ENCODE data around the gene OR10A3. TPM values are rescaled to one million over a fixed set of nuclear protein-coding genes. Genes with fewer than 3 reads are reported as not detected.

Gene OR10A3
- total RNA-seq, 1 donor from 2014 or later = not detected

DNA sequence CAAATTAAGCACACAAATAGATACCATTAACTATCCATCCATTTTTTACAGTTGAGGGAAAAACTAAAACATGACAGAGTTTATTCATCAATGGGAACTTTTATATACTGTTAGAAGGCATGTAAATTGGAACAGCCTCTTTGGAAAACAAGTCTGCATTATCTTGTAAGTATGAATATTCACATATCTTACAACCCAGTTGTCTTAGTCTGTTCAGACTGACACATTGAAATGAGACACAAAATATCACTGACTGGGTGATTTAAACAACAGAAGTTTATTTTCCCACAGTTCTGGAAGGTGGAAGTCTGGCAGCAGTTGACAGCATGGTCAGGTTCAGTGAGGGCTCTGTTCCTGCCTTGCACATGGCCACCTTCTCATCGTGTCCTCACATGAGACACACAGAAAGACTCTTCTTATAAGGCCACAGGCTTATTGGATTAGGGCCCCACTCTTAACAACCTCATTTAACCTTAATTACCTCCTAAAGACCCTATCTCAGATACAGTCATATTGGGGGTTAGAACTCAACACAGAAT lies 40.2 kb upstream of the OR10A3 start:
- Histone ChIP-seq H3K27ac (no peak overlapping the region), H3K9me3 (no peaks in the 10 kb centered on the region), H3K4me3 (no peak overlapping the region), H3K27me3 (no peaks in the 10 kb centered on the region), H3K4me1 (peaks cover 0 to 8% of the 10 kb centered on the region in 2 donors), H3K36me3 (no peaks in the 10 kb centered on the region)
- no peak for DNase-seq (ENCODE audit: low spot score in 2 of 2)
- intact Hi-C loops (cut with DNase I) = loop anchor here (10.0 kb wide), 1 partner anchor 1377 kb away; the partner anchor contains the start of genes ILK and RRP8
- TF ChIP-seq, protein P1, sequence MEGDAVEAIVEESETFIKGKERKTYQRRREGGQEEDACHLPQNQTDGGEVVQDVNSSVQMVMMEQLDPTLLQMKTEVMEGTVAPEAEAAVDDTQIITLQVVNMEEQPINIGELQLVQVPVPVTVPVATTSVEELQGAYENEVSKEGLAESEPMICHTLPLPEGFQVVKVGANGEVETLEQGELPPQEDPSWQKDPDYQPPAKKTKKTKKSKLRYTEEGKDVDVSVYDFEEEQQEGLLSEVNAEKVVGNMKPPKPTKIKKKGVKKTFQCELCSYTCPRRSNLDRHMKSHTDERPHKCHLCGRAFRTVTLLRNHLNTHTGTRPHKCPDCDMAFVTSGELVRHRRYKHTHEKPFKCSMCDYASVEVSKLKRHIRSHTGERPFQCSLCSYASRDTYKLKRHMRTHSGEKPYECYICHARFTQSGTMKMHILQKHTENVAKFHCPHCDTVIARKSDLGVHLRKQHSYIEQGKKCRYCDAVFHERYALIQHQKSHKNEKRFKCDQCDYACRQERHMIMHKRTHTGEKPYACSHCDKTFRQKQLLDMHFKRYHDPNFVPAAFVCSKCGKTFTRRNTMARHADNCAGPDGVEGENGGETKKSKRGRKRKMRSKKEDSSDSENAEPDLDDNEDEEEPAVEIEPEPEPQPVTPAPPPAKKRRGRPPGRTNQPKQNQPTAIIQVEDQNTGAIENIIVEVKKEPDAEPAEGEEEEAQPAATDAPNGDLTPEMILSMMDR (IDR thresholded peaks at IDR 0.05) = no peak

- intact Hi-C loops (cut with DNase I) = no loop called here
- no peak for DNase-seq (ENCODE audit: low spot score in 2 of 2)
- Histone ChIP-seq H3K4me1 (peaks cover 0 to 6% of the 10 kb centered on the region in 2 donors), H3K27ac (no peak overlapping the region), H3K4me3 (no peak overlapping the region), H3K9me3 (no peaks in the 10 kb centered on the region), H3K36me3 (no peaks in the 10 kb centered on the region), H3K27me3 (no peaks in the 10 kb centered on the region)
- TF ChIP-seq, protein P1 (IDR thresholded peaks at IDR 0.05) = no peak
Observed at GRCh38 chr11:7977232-7977917, 35.9 kb upstream of the OR10A3 start.

- intact Hi-C loops (cut with DNase I) = no loop called here
- Histone ChIP-seq H3K9me3 (no peaks in the 10 kb centered on the region), H3K4me1 (peaks cover 0 to 6% of the 10 kb centered on the region in 2 donors), H3K4me3 (no peak overlapping the region), H3K27ac (no peak overlapping the region), H3K36me3 (no peaks in the 10 kb centered on the region), H3K27me3 (no peaks in the 10 kb centered on the region)
- DNase-seq (ENCODE audit: low spot score in 2 of 2) = no peak
- TF ChIP-seq, protein P1 (IDR thresholded peaks at IDR 0.05) = no peak
Observed at GRCh38 chr11:7974668-7975067, 33.2 kb upstream of the OR10A3 start.

GRCh38 chr11:7973011-7973410 lies 31.5 kb upstream of the OR10A3 start:
- intact Hi-C loops (cut with DNase I) = no loop called here
- DNase-seq (ENCODE audit: low spot score in 2 of 2) = no peak
- TF ChIP-seq, protein P1 (IDR thresholded peaks at IDR 0.05) = no peak
- H3K36me3 ChIP-seq = no peaks in the 10 kb centered on the region
- no peak overlapping the region for H3K27ac ChIP-seq
- H3K4me1 ChIP-seq = peaks cover 0 to 6% of the 10 kb centered on the region in 2 donors
- no peaks in the 10 kb centered on the region for H3K9me3 ChIP-seq
- no peak overlapping the region for H3K4me3 ChIP-seq
- H3K27me3 ChIP-seq = no peaks in the 10 kb centered on the region

- DNase-seq (ENCODE audit: low spot score in 2 of 2) = no peak
- TF ChIP-seq, protein P1 (IDR thresholded peaks at IDR 0.05) = no peak
- Histone ChIP-seq H3K36me3 (no peaks in the 10 kb centered on the region), H3K4me3 (no peak overlapping the region), H3K27ac (no peak overlapping the region), H3K9me3 (no peaks in the 10 kb centered on the region), H3K4me1 (no peaks in the 10 kb centered on the region), H3K27me3 (no peaks in the 10 kb centered on the region)
- intact Hi-C loops (cut with DNase I) = no loop called here
Observed at GRCh38 chr11:7971846-7972245, 30.3 kb upstream of the OR10A3 start.
